ENCODE data around the gene PHB1.
A peak's percentile ranks its signal among the peaks of the same experiment; 100 is the strongest.
"Not testable (repeated sequence)": the region's sequence is repeated elsewhere in the genome, so short reads cannot be mapped to it uniquely, and the experiment has no call there.

The PHB1 gene

GRCh38 chr17:49439673-49440571, 25.2 kb upstream of the PHB1 start:
- no peak for DNase-seq (ENCODE audit: low read depth)

GRCh38 chr17:49439305-49439672, 24.6 kb upstream of the PHB1 start:
- no peak for DNase-seq (ENCODE audit: low read depth)

GRCh38 chr17:49438436-49439278, 24.0 kb upstream of the PHB1 start:
- DNase-seq (ENCODE audit: low read depth): no peak

- DNase-seq (ENCODE audit: low read depth): no peak
Measured at GRCh38 chr17:49437696-49438435, 23.2 kb upstream of the PHB1 start.

- DNase-seq (ENCODE audit: low read depth): no peak
Measured at GRCh38 chr17:49436174-49436573, 21.5 kb upstream of the PHB1 start.

GRCh38 chr17:49435671-49436029, 21.0 kb upstream of the PHB1 start:
- DNase-seq (ENCODE audit: low read depth): no peak

- DNase-seq (ENCODE audit: low read depth): peak; percentile 10
Measured at GRCh38 chr17:49434821-49435670, 20.4 kb upstream of the PHB1 start.

GRCh38 chr17:49433000-49433694, 18.5 kb upstream of the PHB1 start:
- DNase-seq (ENCODE audit: low read depth): no peak

- no peak for DNase-seq (ENCODE audit: low read depth)
Measured at GRCh38 chr17:49431743-49432142, 17.1 kb upstream of the PHB1 start.

GRCh38 chr17:49425004-49425286, 10.3 kb upstream of the PHB1 start:
- no peak for DNase-seq (ENCODE audit: low read depth)

- DNase-seq (ENCODE audit: low read depth): not testable (repeated sequence)
Measured at GRCh38 chr17:49424276-49425003, 9.8 kb upstream of the PHB1 start.

- no peak for DNase-seq (ENCODE audit: low read depth)
Measured at GRCh38 chr17:49422714-49423113, 8.0 kb upstream of the PHB1 start.

GRCh38 chr17:49419761-49420160, 5.1 kb upstream of the PHB1 start:
- DNase-seq (ENCODE audit: low read depth): not testable (repeated sequence)

GRCh38 chr17:49418754-49419740, 4.4 kb upstream of the PHB1 start:
- not testable (repeated sequence) for DNase-seq (ENCODE audit: low read depth)

- no peak for DNase-seq (ENCODE audit: low read depth)
Measured at GRCh38 chr17:49414271-49414621, 436 bp downstream of the PHB1 start.

- no peak for DNase-seq (ENCODE audit: low read depth)
Measured at GRCh38 chr17:49409066-49409465, 5.6 kb downstream of the PHB1 start.

- DNase-seq (ENCODE audit: low read depth): peak; percentile 71
Measured at GRCh38 chr17:49407981-49408501, 6.6 kb downstream of the PHB1 start.

GRCh38 chr17:49407086-49407485, 7.6 kb downstream of the PHB1 start:
- no peak for DNase-seq (ENCODE audit: low read depth)

Measured in activated T-helper 1 cell treated with Interleukin-2 at 50 U/mL for 16 hours (primary cell).